Stimulated activated CD4-positive, alpha-beta T cell treated with anti-CD3 and anti-CD28 coated beads, Interleukin-1b, Interleukin-23, amount 100 ng/mL, for 1 hour (primary cell): Measurements from ENCODE around the gene MED9.

Experiments
- DNase-seq, 2 donors: peaks; one replicate each; pipeline ENCODE4 v3.0.0-alpha.2; 2020; ENCODE audit warnings: low read depth in 2 of 2

The MED9 gene

DNA sequence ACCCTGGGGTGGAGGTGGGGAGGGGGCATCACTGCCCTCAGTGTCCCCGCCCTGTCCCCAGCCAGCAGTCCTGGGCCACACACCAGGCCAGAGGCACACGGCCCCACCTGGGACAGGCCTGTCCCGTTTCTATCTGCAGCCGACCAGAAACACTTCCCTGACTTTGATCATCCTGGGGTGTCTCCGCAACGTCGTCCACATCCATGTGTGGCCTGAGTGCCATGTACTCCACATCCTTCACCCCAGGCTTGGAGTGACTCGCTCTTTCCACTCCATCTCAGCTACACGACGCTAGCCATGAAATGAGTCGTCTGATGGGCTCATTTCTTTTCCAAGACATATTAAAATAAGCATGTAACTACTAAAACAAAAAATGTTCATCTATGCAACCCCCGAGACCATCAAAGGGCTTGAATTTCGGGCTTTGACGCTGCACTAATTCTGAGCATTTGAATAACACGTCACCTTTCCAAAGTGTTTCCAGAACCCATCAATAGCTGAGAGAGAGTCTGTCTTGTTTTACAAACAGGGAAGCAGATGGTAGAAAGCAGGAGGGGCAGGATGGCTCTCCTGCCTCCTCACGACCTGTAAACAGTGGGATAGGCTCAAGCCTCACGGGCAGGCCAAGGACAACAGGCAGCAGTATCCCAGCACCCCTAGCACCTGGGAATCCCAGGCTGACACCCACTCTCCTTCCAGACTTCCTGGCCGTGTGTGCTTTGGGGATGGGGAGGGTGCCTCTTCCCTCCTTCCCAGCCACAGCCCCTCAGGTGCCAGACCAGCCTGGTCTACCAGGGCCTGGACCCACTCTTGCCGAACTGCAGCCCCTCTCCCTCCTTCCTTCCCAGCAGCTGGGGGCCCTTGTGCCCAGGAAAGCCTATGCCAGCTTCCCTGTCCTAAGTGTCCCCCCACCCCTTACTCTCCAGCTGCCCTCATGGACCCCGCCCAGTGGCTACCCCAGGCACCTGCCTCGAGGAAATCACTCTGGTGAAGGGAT lies 39.4 kb downstream of the MED9 start:
- DNase-seq, result no peak

DNA sequence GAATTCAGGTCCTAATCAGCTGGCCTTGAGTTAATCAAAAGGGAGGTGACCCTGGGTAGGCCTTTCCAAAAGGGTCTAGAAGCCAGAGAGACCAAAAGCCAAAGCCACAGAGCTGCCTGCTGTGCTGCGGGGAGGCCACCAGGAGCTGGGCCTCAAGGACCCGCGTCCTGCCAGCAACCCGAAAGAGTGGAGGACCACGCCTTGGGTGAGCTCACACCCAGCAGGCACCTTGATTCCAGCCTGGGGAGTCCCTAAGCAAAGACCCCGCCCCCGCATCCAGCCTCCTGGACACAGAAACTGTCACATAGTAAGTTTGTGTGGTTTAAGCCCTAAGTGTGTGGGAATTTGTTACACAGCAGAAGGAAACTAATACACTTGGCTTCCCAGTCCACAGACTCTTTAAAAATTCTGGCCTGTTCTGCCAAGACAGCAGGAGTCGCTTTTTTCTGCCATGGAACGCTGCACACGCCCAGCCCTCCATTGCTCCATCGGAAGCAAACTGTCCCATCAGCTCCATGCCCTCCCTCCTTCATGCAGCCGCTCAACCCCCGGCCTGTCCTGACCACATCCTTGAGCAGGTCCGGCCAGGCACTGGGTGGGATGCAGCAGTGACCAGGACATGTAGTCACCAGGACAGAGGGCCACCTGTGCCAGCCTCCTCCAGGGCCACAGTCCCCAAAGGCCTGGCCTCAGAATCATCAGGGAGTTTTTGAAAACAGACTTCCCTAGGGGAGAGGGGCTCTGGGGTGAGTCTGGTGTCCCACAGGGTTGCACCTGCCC lies 40.3 kb downstream of the MED9 start:
- no peak for DNase-seq

DNA sequence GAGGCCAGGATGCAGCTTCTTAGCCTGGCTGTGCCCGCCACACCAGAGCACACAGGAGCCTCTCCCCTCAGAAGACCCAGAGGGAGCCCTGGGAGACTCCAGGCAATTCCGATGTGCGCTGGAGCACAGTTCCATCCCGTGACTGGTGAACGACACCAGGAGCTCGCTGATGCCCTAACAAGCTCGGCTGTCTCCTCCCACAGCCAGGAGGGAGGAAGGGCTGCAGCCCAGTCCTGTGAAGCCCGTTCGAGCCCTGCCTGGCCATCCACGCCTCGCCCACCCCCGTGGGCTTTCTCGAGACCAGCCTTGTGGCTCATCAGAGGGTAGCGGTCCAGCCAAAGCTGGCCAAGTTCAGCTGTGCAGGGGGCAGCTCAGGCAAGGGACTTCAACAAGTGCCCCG lies 41.2 kb downstream of the MED9 start:
- no peak for DNase-seq

DNA sequence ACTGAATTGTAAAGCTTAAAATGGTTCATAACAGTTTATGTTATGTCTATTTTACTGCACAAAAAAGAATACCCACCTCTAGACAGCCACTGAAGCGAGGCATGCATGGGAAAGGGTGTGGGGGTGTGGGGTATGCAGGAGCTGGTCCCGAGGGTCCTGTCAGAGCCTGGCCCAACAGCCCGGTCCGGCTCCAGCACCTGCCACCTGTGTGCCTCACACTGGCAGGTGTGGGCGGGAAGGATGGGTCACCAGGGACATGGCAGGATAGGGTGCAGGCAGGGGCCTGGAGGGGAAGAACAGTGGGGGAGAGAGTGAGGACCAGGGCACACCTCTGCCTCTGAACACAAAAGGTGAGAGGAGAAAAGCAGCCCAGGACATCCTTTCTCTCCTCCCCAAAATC lies 42.2 kb downstream of the MED9 start:
- no peak for DNase-seq

- no peak for DNase-seq
These were observed 43.1 kb downstream of the MED9 start for GRCh38 chr17:17519886-17520285.

GRCh38 chr17:17520599-17521232 lies 43.9 kb downstream of the MED9 start:
- DNase-seq, result no peak

GRCh38 chr17:17523001-17523730 lies 46.4 kb downstream of the MED9 start:
- DNase-seq, result no peak

DNA sequence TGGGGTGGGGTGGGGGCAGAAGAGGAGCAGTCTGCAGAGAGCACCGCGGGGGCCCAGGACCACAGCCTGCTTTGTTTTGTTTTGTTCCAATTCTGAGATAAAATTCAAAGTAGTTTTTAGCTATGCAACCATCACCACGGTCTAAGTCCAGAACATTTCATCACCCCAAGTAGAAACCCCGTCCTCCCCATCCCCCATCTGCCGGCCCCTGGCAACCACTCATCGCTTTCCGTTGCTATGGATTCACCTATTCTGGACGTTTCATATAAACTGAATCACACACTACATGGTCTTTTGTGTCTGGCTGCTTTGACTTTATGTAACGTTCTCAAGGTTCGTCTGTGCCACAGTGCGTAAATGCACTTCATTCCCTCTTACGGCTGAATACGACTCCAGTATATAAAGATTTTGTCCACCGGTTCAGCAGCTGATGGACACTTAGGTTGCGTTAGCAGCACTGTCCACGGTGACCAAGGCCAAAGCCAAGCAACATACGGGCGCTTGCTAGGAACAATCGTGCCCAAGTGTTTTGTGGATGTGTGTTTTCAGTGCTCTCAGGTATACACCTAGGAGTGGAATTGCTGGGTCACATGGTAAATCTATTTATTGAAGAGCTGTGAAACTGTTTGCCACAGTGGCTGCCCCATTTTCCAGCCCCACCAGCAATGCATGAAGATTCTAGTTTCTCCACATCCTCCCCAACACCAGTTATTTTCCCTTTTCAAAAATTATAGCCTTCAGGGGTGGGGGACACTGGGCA lies 47.1 kb downstream of the MED9 start:
- no peak for DNase-seq

DNA sequence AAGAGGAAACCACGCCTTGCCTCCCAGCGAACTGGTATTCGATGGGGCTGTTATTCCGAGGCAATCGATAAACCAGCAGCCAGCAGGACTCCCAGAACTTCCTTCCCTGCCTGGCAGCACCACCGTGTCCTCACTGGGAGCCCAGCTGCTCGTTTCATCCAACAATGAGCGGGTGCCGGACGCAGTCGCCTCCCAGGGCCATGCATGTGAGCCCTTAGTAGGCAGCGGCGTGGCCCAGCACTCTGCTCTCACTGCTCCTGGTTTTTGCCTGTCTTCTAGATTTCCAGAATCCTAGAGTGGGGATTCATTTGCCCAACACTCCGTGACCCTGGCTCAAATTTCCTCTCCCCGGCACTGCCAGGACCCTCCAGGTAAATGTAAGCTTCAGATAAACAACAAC lies 48.5 kb downstream of the MED9 start:
- DNase-seq, result no peak

DNA sequence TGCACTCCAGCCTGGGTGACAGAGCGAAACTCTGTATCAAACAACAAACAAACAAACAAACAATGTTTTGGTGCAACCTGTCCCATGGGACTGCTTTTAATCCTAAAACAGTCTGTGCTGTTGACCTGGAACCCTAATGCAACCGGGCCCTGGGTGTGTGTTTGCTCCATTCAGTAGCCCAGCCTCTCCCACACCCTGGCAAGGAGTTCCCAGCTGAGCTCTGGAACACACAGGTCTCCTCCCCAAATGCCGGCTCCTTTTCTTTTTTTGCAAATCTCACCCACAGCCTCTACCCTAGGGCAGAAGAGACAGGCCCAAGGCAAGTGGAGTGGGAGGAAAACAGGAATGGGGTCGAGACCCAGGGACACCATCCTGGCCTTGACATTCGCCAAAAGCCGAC lies 49.2 kb downstream of the MED9 start:
- DNase-seq, result no peak

GRCh38 chr17:17526369-17526768 lies 49.6 kb downstream of the MED9 start:
- DNase-seq, result no peak

- DNase-seq, result no peak
These were observed 50.7 kb downstream of the MED9 start for GRCh38 chr17:17527534-17527933.

GRCh38 chr17:17527956-17528500 lies 51.2 kb downstream of the MED9 start:
- DNase-seq, result no peak

- DNase-seq, result no peak
These were observed 52.2 kb downstream of the MED9 start for GRCh38 chr17:17528696-17529652.

- DNase-seq, result no peak
These were observed 54.4 kb downstream of the MED9 start for GRCh38 chr17:17531156-17531555.

DNA sequence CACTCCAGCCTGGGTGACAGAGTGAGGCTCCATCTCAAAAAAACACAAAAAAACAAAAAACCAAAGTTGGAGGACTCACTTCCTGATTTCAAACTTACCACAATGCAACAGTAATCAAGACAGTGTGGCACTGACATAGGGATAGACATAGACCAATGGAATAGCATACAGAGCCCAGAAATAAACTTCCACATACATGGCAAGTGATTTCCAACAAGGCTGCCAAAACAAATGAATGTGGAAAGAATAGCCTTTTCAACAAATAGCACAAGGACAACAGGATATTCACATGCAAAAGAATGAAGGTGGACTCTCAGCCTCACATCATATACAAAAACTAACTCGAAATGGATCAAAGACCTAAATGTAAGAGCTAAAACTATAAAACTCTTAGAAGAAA lies 56.2 kb downstream of the MED9 start:
- no peak for DNase-seq

DNA sequence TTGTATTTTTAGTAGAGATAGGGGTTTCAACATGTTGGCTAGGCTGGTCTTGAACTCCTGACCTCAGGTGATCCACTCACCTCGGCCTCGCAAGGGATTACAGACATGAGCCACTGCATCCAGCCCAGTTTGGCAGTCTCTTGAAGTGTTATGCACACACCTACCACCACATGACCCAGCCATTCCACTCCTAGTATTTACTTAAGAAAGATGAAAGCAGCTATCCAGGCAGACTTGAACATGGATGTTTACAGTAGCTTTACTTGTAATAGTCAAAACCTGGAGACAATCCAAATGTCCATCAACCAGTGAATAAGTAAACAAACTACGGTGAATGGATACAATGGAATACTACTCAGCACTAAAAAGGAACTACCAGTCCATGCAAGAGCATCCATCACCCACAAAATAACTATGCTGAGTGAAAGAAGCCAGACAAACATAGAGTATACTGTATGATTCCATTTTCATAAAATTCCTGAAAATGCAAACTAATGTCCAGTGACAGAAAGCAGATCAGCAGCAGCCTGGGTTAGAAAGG lies 57.2 kb downstream of the MED9 start:
- no peak for DNase-seq

- no peak for DNase-seq
These were observed 59.2 kb downstream of the MED9 start for GRCh38 chr17:17535957-17536356.

- no peak for DNase-seq
These were observed 59.9 kb downstream of the MED9 start for GRCh38 chr17:17536702-17537101.
